ENCODE results near the gene DCC.

The DCC gene

GRCh38 chr18:52582061-52582460 is 242.1 kb downstream of the DCC start:
- H3K4me3 ChIP-seq (ENCODE audit: low read length) = no peak overlapping the region
- H3K9me3 ChIP-seq (ENCODE audit: control insufficient read depth, low read length) = no peaks in the 10 kb centered on the region
- H3K36me3 ChIP-seq (ENCODE audit: control insufficient read depth, insufficient read depth, low read length) = no peaks in the 10 kb centered on the region

GRCh38 chr18:52582516-52582915 is 242.5 kb downstream of the DCC start:
- H3K4me3 ChIP-seq (ENCODE audit: low read length) = no peak overlapping the region
- no peaks in the 10 kb centered on the region for H3K27me3 ChIP-seq (ENCODE audit: control insufficient read depth, insufficient read depth, low read length)
- no peak overlapping the region for H3K9ac ChIP-seq (ENCODE audit: low read length)
- H3K36me3 ChIP-seq (ENCODE audit: control insufficient read depth, insufficient read depth, low read length) = no peaks in the 10 kb centered on the region
- no peaks in the 10 kb centered on the region for H3K9me3 ChIP-seq (ENCODE audit: control insufficient read depth, low read length)
- H3K4me1 ChIP-seq (ENCODE audit: control insufficient read depth, insufficient read depth, low read length) = no peaks in the 10 kb centered on the region

More at GRCh38 chr18:52582061-52582460, 242.1 kb downstream of the DCC start:
- Histone ChIP-seq H3K4me1 (ENCODE audit: control insufficient read depth, insufficient read depth, low read length) (no peaks in the 10 kb centered on the region), H3K9ac (ENCODE audit: low read length) (no peak overlapping the region), H3K27me3 (ENCODE audit: control insufficient read depth, insufficient read depth, low read length) (no peaks in the 10 kb centered on the region)

GRCh38 chr18:52588931-52589330 is 248.9 kb downstream of the DCC start:
- Histone ChIP-seq H3K4me1 (ENCODE audit: control insufficient read depth, insufficient read depth, low read length) (no peaks in the 10 kb centered on the region), H3K9me3 (ENCODE audit: control insufficient read depth, low read length) (no peaks in the 10 kb centered on the region), H3K4me3 (ENCODE audit: low read length) (no peak overlapping the region), H3K36me3 (ENCODE audit: control insufficient read depth, insufficient read depth, low read length) (no peaks in the 10 kb centered on the region), H3K9ac (ENCODE audit: low read length) (no peak overlapping the region), H3K27me3 (ENCODE audit: control insufficient read depth, insufficient read depth, low read length) (no peaks in the 10 kb centered on the region)

GRCh38 chr18:52596748-52597435 is 256.9 kb downstream of the DCC start:
- H3K9me3 ChIP-seq (ENCODE audit: control insufficient read depth, low read length) = no peaks in the 10 kb centered on the region
- H3K36me3 ChIP-seq (ENCODE audit: control insufficient read depth, insufficient read depth, low read length) = no peaks in the 10 kb centered on the region
- H3K27me3 ChIP-seq (ENCODE audit: control insufficient read depth, insufficient read depth, low read length) = no peaks in the 10 kb centered on the region
- no peaks in the 10 kb centered on the region for H3K4me1 ChIP-seq (ENCODE audit: control insufficient read depth, insufficient read depth, low read length)
- no peak overlapping the region for H3K9ac ChIP-seq (ENCODE audit: low read length)
- H3K4me3 ChIP-seq (ENCODE audit: low read length) = no peak overlapping the region

GRCh38 chr18:52598921-52599320 is 258.9 kb downstream of the DCC start:
- Histone ChIP-seq H3K9me3 (ENCODE audit: control insufficient read depth, low read length) (no peaks in the 10 kb centered on the region), H3K36me3 (ENCODE audit: control insufficient read depth, insufficient read depth, low read length) (no peaks in the 10 kb centered on the region), H3K9ac (ENCODE audit: low read length) (no peak overlapping the region), H3K4me3 (ENCODE audit: low read length) (no peak overlapping the region), H3K4me1 (ENCODE audit: control insufficient read depth, insufficient read depth, low read length) (no peaks in the 10 kb centered on the region), H3K27me3 (ENCODE audit: control insufficient read depth, insufficient read depth, low read length) (no peaks in the 10 kb centered on the region)

GRCh38 chr18:52602820-52603219 is 262.8 kb downstream of the DCC start:
- Histone ChIP-seq H3K4me1 (ENCODE audit: control insufficient read depth, insufficient read depth, low read length) (no peaks in the 10 kb centered on the region), H3K9ac (ENCODE audit: low read length) (no peak overlapping the region), H3K36me3 (ENCODE audit: control insufficient read depth, insufficient read depth, low read length) (no peaks in the 10 kb centered on the region), H3K9me3 (ENCODE audit: control insufficient read depth, low read length) (no peaks in the 10 kb centered on the region), H3K27me3 (ENCODE audit: control insufficient read depth, insufficient read depth, low read length) (no peaks in the 10 kb centered on the region), H3K4me3 (ENCODE audit: low read length) (no peak overlapping the region)

GRCh38 chr18:52605345-52605744 is 265.3 kb downstream of the DCC start:
- Histone ChIP-seq H3K4me3 (ENCODE audit: low read length) (no peak overlapping the region), H3K27me3 (ENCODE audit: control insufficient read depth, insufficient read depth, low read length) (no peaks in the 10 kb centered on the region), H3K4me1 (ENCODE audit: control insufficient read depth, insufficient read depth, low read length) (no peaks in the 10 kb centered on the region), H3K9me3 (ENCODE audit: control insufficient read depth, low read length) (no peaks in the 10 kb centered on the region), H3K9ac (ENCODE audit: low read length) (no peak overlapping the region), H3K36me3 (ENCODE audit: control insufficient read depth, insufficient read depth, low read length) (no peaks in the 10 kb centered on the region)

GRCh38 chr18:52607985-52608384 is 268.0 kb downstream of the DCC start:
- no peak overlapping the region for H3K4me3 ChIP-seq (ENCODE audit: low read length)
- H3K9ac ChIP-seq (ENCODE audit: low read length) = no peak overlapping the region
- H3K4me1 ChIP-seq (ENCODE audit: control insufficient read depth, insufficient read depth, low read length) = no peaks in the 10 kb centered on the region
- H3K36me3 ChIP-seq (ENCODE audit: control insufficient read depth, insufficient read depth, low read length) = no peaks in the 10 kb centered on the region
- H3K9me3 ChIP-seq (ENCODE audit: control insufficient read depth, low read length) = no peaks in the 10 kb centered on the region
- H3K27me3 ChIP-seq (ENCODE audit: control insufficient read depth, insufficient read depth, low read length) = no peaks in the 10 kb centered on the region

- H3K27me3 ChIP-seq (ENCODE audit: control insufficient read depth, insufficient read depth, low read length) = no peaks in the 10 kb centered on the region
- no peaks in the 10 kb centered on the region for H3K9me3 ChIP-seq (ENCODE audit: control insufficient read depth, low read length)
- H3K9ac ChIP-seq (ENCODE audit: low read length) = no peak overlapping the region
- H3K4me3 ChIP-seq (ENCODE audit: low read length) = no peak overlapping the region
- no peaks in the 10 kb centered on the region for H3K4me1 ChIP-seq (ENCODE audit: control insufficient read depth, insufficient read depth, low read length)
- H3K36me3 ChIP-seq (ENCODE audit: control insufficient read depth, insufficient read depth, low read length) = no peaks in the 10 kb centered on the region
Measured at GRCh38 chr18:52610451-52611115, 270.6 kb downstream of the DCC start.

- Histone ChIP-seq H3K27me3 (ENCODE audit: control insufficient read depth, insufficient read depth, low read length) (no peaks in the 10 kb centered on the region), H3K4me1 (ENCODE audit: control insufficient read depth, insufficient read depth, low read length) (no peaks in the 10 kb centered on the region), H3K36me3 (ENCODE audit: control insufficient read depth, insufficient read depth, low read length) (no peaks in the 10 kb centered on the region), H3K9ac (ENCODE audit: low read length) (no peak overlapping the region), H3K9me3 (ENCODE audit: control insufficient read depth, low read length) (no peaks in the 10 kb centered on the region), H3K4me3 (ENCODE audit: low read length) (no peak overlapping the region)
Measured at GRCh38 chr18:52612406-52612805, 272.4 kb downstream of the DCC start.

- no peaks in the 10 kb centered on the region for H3K4me1 ChIP-seq (ENCODE audit: control insufficient read depth, insufficient read depth, low read length)
- H3K9me3 ChIP-seq (ENCODE audit: control insufficient read depth, low read length) = no peaks in the 10 kb centered on the region
- H3K9ac ChIP-seq (ENCODE audit: low read length) = no peak overlapping the region
- no peaks in the 10 kb centered on the region for H3K36me3 ChIP-seq (ENCODE audit: control insufficient read depth, insufficient read depth, low read length)
- H3K27me3 ChIP-seq (ENCODE audit: control insufficient read depth, insufficient read depth, low read length) = no peaks in the 10 kb centered on the region
- no peak overlapping the region for H3K4me3 ChIP-seq (ENCODE audit: low read length)
Measured at GRCh38 chr18:52615321-52615720, 275.3 kb downstream of the DCC start.

GRCh38 chr18:52615943-52616342 is 275.9 kb downstream of the DCC start:
- Histone ChIP-seq H3K36me3 (ENCODE audit: control insufficient read depth, insufficient read depth, low read length) (no peaks in the 10 kb centered on the region), H3K27me3 (ENCODE audit: control insufficient read depth, insufficient read depth, low read length) (no peaks in the 10 kb centered on the region), H3K4me1 (ENCODE audit: control insufficient read depth, insufficient read depth, low read length) (no peaks in the 10 kb centered on the region), H3K9me3 (ENCODE audit: control insufficient read depth, low read length) (no peaks in the 10 kb centered on the region), H3K9ac (ENCODE audit: low read length) (no peak overlapping the region), H3K4me3 (ENCODE audit: low read length) (no peak overlapping the region)
